Gastroesophageal sphincter (tissue), 4 donors: ENCODE results near the gene USP12. TPM values are rescaled to one million over a fixed set of nuclear protein-coding genes. Genes with fewer than 3 reads are reported as not detected.

Experiments
- ATAC-seq: fragments of 150-250 bp; one replicate; pipeline ENCODE4 v1.9.1; 2016; ENCODE audit warnings: mild to moderate bottlenecking, moderate library complexity
- H3K27ac ChIP-seq, 4 donors: fragments of 200-600 bp; sonication (generic) in 3 of 4; 1 replicate in 3 of 4; 2 replicates in 1 of 4; pipeline ENCODE4 v1.5.1; 2016 to 2019
- H3K27me3 ChIP-seq: fragments of 200-600 bp; sonication (generic); one replicate; pipeline ENCODE4 v1.5.1; 2019
- H3K36me3 ChIP-seq, 2 donors: fragments of 200-600 bp; sonication (generic); one replicate each; pipeline ENCODE4 v1.5.1; 2019; ENCODE audit warnings: control low read depth in 1 of 2
- H3K4me1 ChIP-seq, 3 donors: fragments of 200-600 bp; sonication (generic); 1 replicate in 2 of 3; 2 replicates in 1 of 3; pipeline ENCODE4 v1.5.1; 2016 to 2019; ENCODE audit warnings: control low read depth in 2 of 3
- H3K4me3 ChIP-seq, 2 donors: fragments of 200-600 bp; sonication (generic); one replicate each; pipeline ENCODE4 v1.5.1; 2019; ENCODE audit warnings: mild to moderate bottlenecking in 1 of 2, moderate library complexity in 1 of 2
- H3K9me3 ChIP-seq, 3 donors: fragments of 200-600 bp; sonication (generic); one replicate each; pipeline ENCODE4 v1.5.1; 2017 to 2019; ENCODE audit warnings: control low read depth in 2 of 3
- CTCF ChIP-seq, 4 experiments: fragments of 200-600 bp in 2 of 4; fragments of 450-650 bp in 2 of 4; sonication (generic) in 1 of 4; IDR thresholded peaks; one replicate each; pipeline ENCODE4 v1.5.1; 2017 to 2019; ENCODE audit warnings: antibody characterized with exemption in 4 of 4, mild to moderate bottlenecking in 2 of 4, moderate library complexity in 2 of 4
- EP300 ChIP-seq: sonication (generic); formaldehyde crosslinking; IDR thresholded peaks from one replicate; pipeline ENCODE4 v1.6.1; 2017; ENCODE audit warnings: antibody characterized with exemption, mild to moderate bottlenecking
- POLR2A ChIP-seq, 2 donors: fragments of 450-650 bp; IDR thresholded peaks; one replicate each; pipeline ENCODE4 v1.6.1; 2017; ENCODE audit warnings: antibody characterized with exemption in 2 of 2, mild to moderate bottlenecking in 2 of 2, moderate library complexity in 1 of 2
- POLR2AphosphoS5 ChIP-seq: sonication (generic); formaldehyde crosslinking; IDR thresholded peaks from one replicate; pipeline ENCODE4 v1.6.1; 2017; ENCODE audit warnings: antibody characterized with exemption
- WGBS, 2 donors: methylation state at CpG; one replicate each; pipeline ENCODE4 v1.1.5; 2018; ENCODE audit warnings: low coverage in 1 of 2; 5-methylcytosine and 5-hydroxymethylcytosine counted together
- total RNA-seq, 4 donors: library from RNA; depleted of rRNA; stranded (reverse); fragments of >200 nt; gene quantifications; one replicate each; pipeline ENCODE4 v1.1.0, GENCODE V29; 2016

Gene USP12
- total RNA-seq, 4 donors from 2014 or later = 55.7 to 116 (median 78.8) TPM

DNA sequence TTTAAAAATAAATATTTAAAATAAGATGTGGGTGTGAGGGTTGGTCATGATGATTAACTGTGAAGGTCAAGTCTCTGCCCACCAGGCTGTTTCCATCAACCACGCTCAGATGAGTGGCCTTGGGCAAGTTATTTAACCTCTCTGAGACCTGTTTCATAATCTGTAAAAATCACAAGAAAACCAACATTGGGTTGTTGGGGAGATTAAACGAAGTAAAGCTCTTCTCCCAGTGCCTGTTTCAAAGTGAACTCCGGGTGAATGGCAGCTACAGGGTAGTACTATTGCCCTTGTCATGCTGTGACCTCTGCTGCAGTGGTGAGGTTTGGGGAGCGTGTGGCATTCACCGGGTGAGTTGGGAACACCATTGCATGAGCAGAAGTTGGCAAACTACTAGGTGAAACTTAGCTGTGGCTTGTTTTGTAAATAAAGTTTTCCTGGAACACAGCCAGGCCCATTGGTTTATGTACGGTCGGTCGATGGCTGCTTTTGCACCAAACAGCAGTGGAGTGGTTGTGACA lies 153.2 kb downstream of the USP12 start:
- Histone ChIP-seq H3K36me3 (no peaks in the 10 kb centered on the region), H3K9me3 (no peaks in the 10 kb centered on the region), H3K27me3 (no peaks in the 10 kb centered on the region), H3K4me3 (no peak overlapping the region), H3K4me1 (peaks cover 0 to 64% (median 9%) of the 10 kb centered on the region in 3 donors), H3K27ac (peak overlapping the region in 2 of 4 donors; percentile 1 to 26)
- WGBS, 2 donors = 21 to 79% methylated on average over 2 to 3 of the region's 8 CpGs
- no peak for ATAC-seq
- no peak for TF ChIP-seq CTCF (IDR thresholded peaks at IDR 0.05)

DNA sequence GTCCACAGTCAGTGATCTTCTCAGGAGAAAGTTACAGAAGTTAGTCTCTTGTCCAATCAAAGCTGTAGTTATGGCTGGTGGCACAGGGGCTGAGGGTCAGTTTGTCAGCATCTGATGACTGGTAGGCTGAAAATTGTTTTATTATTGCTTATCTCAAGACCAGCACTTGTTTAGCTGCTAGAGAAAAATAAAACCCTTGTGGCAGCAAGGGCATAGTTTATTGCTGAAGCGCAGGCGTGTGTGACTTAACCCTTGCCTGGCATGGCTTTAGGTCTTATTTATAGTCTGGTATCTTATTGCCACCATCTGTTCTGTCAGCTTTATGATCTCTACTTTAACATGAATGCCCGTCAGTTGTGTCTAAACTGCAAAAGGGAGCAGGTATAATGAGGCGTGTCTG lies 154.7 kb downstream of the USP12 start:
- 76 to 78% methylated on average over 3 to 4 of the region's 4 CpGs for WGBS, 2 donors
- Histone ChIP-seq H3K4me3 (no peak overlapping the region), H3K27ac (no peak overlapping the region), H3K9me3 (no peaks in the 10 kb centered on the region), H3K36me3 (no peaks in the 10 kb centered on the region), H3K27me3 (no peaks in the 10 kb centered on the region), H3K4me1 (peaks cover 0 to 53% (median 8%) of the 10 kb centered on the region in 3 donors)
- no peak for ATAC-seq
- no peak for TF ChIP-seq EP300
- TF ChIP-seq POLR2AphosphoS5 = no peak
- no peak for TF ChIP-seq POLR2A (IDR thresholded peaks at IDR 0.05)
- TF ChIP-seq CTCF (IDR thresholded peaks at IDR 0.05) = no peak

Other genes starting within 250 kb of the USP12 start
- gene RPL21, start 79.7 kb upstream of the USP12 start, total RNA-seq = 1,000 to 10,000 TPM in 3 of 4 donors, 100 to 1,000 TPM in 1; 336 to 1,611 (median 1,228) TPM
- gene RASL11A, start 99.0 kb upstream of the USP12 start, total RNA-seq = 10 to 100 TPM; 12.8 to 53.6 (median 35.4) TPM